MM.1S (cell line): ENCODE results near the gene EVA1B.

Experiments
- DNase-seq: peaks from one replicate; pipeline ENCODE4 v3.0.0-alpha.2; 2015
- H2AFZ ChIP-seq: fragments of 300-600 bp; sonication (generic); 2 replicates; pipeline ENCODE4 v1.6.0; 2016; ENCODE audit warnings: antibody characterized with exemption, low read length
- H3F3A ChIP-seq: fragments of 300-600 bp; sonication (generic); 2 replicates; pipeline ENCODE4 v1.6.1; 2016; ENCODE audit warnings: mild to moderate bottlenecking, antibody characterized with exemption, low read length, moderate library complexity, mixed read lengths; ENCODE audit not compliant: insufficient read depth
- H3K27ac ChIP-seq: fragments of 300-600 bp; sonication (generic); 2 replicates; pipeline ENCODE4 v1.5.1; 2016; ENCODE audit warnings: mild to moderate bottlenecking, low read length
- H3K27me3 ChIP-seq: fragments of 300-600 bp; sonication (generic); replicated peaks from 2 replicates; pipeline ENCODE4 v1.6.0; 2016; ENCODE audit warnings: low read length; ENCODE audit not compliant: insufficient read depth
- H3K36me3 ChIP-seq: fragments of 300-600 bp; sonication (generic); replicated peaks from 2 replicates; pipeline ENCODE4 v1.6.1; 2016; ENCODE audit warnings: mild to moderate bottlenecking, low read length, mixed read lengths; ENCODE audit not compliant: insufficient read depth
- H3K4me1 ChIP-seq: fragments of 300-600 bp; sonication (generic); 2 replicates; pipeline ENCODE4 v1.6.1; 2016; ENCODE audit warnings: low read length, mixed read lengths
- H3K4me2 ChIP-seq: fragments of 300-600 bp; sonication (generic); 2 replicates; pipeline ENCODE4 v1.6.0; 2016; ENCODE audit warnings: low read depth, low read length
- H3K4me3 ChIP-seq: fragments of 300-600 bp; sonication (generic); 2 replicates; pipeline ENCODE4 v1.5.1; 2016; ENCODE audit warnings: low read length, mixed read lengths
- H3K79me2 ChIP-seq: fragments of 300-600 bp; sonication (generic); 2 replicates; pipeline ENCODE4 v1.6.1; 2016; ENCODE audit warnings: mixed run types, low read length, mixed read lengths
- H3K9ac ChIP-seq: fragments of 300-600 bp; sonication (generic); 2 replicates; pipeline ENCODE4 v1.6.1; 2016; ENCODE audit warnings: low read length, mixed read lengths
- H3K9me2 ChIP-seq: fragments of 300-600 bp; sonication (generic); replicated peaks from 2 replicates; pipeline ENCODE4 v1.6.1; 2016; ENCODE audit warnings: mild to moderate bottlenecking, low read length, mixed read lengths; ENCODE audit not compliant: insufficient read depth
- H3K9me3 ChIP-seq: fragments of 300-600 bp; sonication (generic); replicated peaks from 2 replicates; pipeline ENCODE4 v1.6.1; 2016; ENCODE audit warnings: mild to moderate bottlenecking, low read length, mixed read lengths; ENCODE audit not compliant: insufficient read depth
- H4K20me1 ChIP-seq: fragments of 300-600 bp; sonication (generic); 2 replicates; pipeline ENCODE4 v1.6.1; 2016; ENCODE audit warnings: mild to moderate bottlenecking, low read length, moderate library complexity, mixed read lengths; ENCODE audit not compliant: insufficient read depth
- EZH2 ChIP-seq: fragments of 300-600 bp; sonication (generic); optimal IDR thresholded peaks from 2 replicates; pipeline ENCODE3; 2017; ENCODE audit warnings: low read depth, mild to moderate bottlenecking, antibody characterized with exemption, low read length, mixed read lengths
- EZH2phosphoT487 ChIP-seq: fragments of 300-600 bp; sonication (generic); IDR thresholded peaks from 2 replicates; pipeline ENCODE4 v1.6.1; 2018; ENCODE audit warnings: antibody characterized with exemption, low read length
- TF ChIP-seq, protein P1 (sequence below): fragments of 300-600 bp; sonication (generic); IDR thresholded peaks from 2 replicates; pipeline ENCODE4 v1.5.1; 2016; ENCODE audit warnings: antibody characterized with exemption, low read length, mixed read lengths

EVA1B gene

DNA sequence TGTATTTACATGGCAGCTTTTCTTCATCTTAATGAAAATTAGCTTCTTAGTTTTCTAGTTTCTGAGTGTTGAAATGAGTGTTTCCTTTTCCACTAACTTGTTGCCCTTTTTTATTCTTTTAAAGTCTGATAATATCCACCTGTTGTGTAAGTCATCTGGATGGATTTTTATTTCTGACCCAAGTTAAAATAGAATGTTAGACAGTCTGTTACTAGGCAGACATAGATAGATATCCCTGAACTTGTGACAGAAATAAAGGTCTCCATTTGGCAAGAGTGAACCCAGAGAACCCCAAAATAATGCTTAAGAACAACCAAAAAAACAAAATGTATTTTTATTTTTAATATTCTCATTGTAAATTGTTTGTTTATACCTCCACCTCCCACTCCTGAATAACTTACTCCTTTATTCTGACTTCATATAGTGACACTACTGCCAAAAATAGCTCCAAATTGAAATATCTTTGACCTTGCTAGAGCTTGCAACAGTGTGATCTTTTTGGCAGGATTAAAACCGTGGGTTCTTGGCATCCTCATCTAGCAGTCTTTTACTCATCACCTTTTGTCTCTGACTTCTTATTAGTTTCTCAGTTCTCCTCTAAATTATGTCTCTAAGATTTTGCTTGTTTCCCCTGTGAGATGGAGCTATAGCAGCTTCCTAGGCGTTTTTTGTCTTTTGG lies 44.2 kb downstream of the EVA1B start:
- Histone ChIP-seq H3K27me3 (no peaks in the 10 kb centered on the region), H4K20me1 (no peaks in the 10 kb centered on the region), H3K36me3 (peaks cover 3% of the 10 kb centered on the region; the same call in 1 of the 2 replicates), H3K4me2 (no peak overlapping the region), H3K27ac (no peak overlapping the region), H3K79me2 (peaks cover 65% of the 10 kb centered on the region), H3K9me2 (no peaks in the 10 kb centered on the region), H3F3A (peaks cover 4% of the 10 kb centered on the region), H3K4me3 (no peak overlapping the region), H3K9ac (no peak overlapping the region), H2AFZ (no peak overlapping the region), H3K9me3 (no peaks in the 10 kb centered on the region), H3K4me1 (peaks cover 6% of the 10 kb centered on the region; the same call in 1 of the 2 replicates)
- DNase-seq: no peak
- TF ChIP-seq EZH2phosphoT487 (no peak), EZH2 (no peak)
- TF ChIP-seq, protein P1, sequence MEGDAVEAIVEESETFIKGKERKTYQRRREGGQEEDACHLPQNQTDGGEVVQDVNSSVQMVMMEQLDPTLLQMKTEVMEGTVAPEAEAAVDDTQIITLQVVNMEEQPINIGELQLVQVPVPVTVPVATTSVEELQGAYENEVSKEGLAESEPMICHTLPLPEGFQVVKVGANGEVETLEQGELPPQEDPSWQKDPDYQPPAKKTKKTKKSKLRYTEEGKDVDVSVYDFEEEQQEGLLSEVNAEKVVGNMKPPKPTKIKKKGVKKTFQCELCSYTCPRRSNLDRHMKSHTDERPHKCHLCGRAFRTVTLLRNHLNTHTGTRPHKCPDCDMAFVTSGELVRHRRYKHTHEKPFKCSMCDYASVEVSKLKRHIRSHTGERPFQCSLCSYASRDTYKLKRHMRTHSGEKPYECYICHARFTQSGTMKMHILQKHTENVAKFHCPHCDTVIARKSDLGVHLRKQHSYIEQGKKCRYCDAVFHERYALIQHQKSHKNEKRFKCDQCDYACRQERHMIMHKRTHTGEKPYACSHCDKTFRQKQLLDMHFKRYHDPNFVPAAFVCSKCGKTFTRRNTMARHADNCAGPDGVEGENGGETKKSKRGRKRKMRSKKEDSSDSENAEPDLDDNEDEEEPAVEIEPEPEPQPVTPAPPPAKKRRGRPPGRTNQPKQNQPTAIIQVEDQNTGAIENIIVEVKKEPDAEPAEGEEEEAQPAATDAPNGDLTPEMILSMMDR: no peak

DNA sequence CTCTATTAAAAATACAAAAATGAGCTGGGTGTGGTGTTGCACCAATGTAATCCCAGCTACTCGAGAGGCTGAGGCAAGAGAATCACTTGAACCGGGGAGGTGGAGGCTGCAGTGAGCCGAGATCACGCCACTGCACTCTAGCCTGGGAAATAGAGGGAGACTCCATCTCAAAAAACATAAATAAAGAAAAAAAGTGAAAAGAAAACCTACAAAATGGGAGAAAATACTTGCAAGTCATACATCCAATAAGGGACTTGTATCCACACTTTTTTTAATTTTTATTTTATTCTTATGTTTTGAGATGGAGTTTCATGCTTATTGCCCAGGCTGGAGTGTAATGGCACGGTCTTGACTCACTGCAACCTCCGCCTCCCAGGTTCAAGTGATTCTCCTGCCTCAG lies 46.8 kb downstream of the EVA1B start:
- TF ChIP-seq EZH2phosphoT487 (no peak), EZH2 (no peak)
- TF ChIP-seq, protein P1: no peak

DNA sequence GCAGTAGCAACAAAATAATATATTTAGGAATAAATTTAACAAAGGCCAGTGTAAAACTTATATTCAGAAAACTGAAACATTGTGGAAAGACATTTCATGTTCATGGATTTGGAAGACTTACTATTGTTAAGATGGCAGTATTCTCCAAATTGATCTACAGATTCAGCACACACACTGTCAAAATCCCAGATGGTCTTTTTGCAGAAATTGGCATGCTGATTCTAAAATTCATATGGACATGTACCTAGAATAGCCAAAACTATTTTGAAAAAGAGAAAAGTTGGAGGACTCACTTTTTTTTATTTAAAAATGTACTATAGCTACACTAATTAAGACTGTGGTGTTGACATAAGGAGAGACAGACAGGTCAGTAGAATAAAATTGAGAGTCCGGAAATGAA lies 49.2 kb downstream of the EVA1B start:
- no peaks in the 10 kb centered on the region for H4K20me1 ChIP-seq
- H3K36me3 ChIP-seq: no peaks in the 10 kb centered on the region
- DNase-seq: no peak

More for the DNA sequence above, 46.8 kb downstream of the EVA1B start:
- Histone ChIP-seq H3K9me2 (no peaks in the 10 kb centered on the region), H3K4me2 (no peak overlapping the region), H2AFZ (no peak overlapping the region), H3K27me3 (no peaks in the 10 kb centered on the region), H3K4me1 (peaks cover 6% of the 10 kb centered on the region; the same call in 1 of the 2 replicates), H3F3A (no peaks in the 10 kb centered on the region; the same call in 1 of the 2 replicates), H3K79me2 (peaks cover 75% of the 10 kb centered on the region), H4K20me1 (no peaks in the 10 kb centered on the region), H3K9ac (no peak overlapping the region), H3K27ac (no peak overlapping the region), H3K4me3 (no peak overlapping the region), H3K36me3 (no peaks in the 10 kb centered on the region), H3K9me3 (no peaks in the 10 kb centered on the region)
- no peak for DNase-seq

More for the DNA sequence above, 49.2 kb downstream of the EVA1B start:
- TF ChIP-seq, protein P1: no peak
- TF ChIP-seq EZH2: no peak
- TF ChIP-seq EZH2phosphoT487: no peak
- Histone ChIP-seq H3K27me3 (no peaks in the 10 kb centered on the region), H3K9me2 (no peaks in the 10 kb centered on the region), H3K27ac (no peak overlapping the region), H3K4me2 (no peak overlapping the region), H3K9me3 (no peaks in the 10 kb centered on the region), H2AFZ (no peak overlapping the region), H3K4me1 (0 out of 2 replicates have a peak, but pooled peaks cover 3% of the 10 kb centered on the region), H3K9ac (no peak overlapping the region), H3F3A (no peaks in the 10 kb centered on the region; the same call in 1 of the 2 replicates), H3K79me2 (peaks cover 74% of the 10 kb centered on the region), H3K4me3 (no peak overlapping the region)
